ENCODE results near the gene GLRA2.
"Not testable (repeated sequence)": the region's sequence is repeated elsewhere in the genome, so short reads cannot be mapped to it uniquely, and the experiment has no call there.

GLRA2 gene

DNA sequence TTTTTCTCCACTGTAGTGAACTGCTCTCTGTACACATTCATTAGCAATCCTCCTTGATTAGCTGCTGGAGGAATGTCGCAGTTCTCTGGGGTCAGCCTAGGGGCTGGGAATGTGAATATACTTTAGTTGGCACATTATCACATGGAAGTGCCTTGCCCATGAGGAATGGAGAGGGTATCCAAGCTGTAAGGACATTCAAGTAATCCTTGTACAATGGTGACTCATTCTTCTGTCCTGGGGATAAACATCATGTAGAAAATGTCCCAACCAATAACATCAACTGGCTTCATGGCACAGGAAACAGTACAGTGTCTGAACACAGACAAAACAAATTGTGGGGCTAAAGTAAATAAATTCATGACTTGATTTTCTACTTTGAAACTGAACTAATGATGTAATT lies 147.1 kb downstream of the GLRA2 start:
- TF ChIP-seq, protein P1, sequence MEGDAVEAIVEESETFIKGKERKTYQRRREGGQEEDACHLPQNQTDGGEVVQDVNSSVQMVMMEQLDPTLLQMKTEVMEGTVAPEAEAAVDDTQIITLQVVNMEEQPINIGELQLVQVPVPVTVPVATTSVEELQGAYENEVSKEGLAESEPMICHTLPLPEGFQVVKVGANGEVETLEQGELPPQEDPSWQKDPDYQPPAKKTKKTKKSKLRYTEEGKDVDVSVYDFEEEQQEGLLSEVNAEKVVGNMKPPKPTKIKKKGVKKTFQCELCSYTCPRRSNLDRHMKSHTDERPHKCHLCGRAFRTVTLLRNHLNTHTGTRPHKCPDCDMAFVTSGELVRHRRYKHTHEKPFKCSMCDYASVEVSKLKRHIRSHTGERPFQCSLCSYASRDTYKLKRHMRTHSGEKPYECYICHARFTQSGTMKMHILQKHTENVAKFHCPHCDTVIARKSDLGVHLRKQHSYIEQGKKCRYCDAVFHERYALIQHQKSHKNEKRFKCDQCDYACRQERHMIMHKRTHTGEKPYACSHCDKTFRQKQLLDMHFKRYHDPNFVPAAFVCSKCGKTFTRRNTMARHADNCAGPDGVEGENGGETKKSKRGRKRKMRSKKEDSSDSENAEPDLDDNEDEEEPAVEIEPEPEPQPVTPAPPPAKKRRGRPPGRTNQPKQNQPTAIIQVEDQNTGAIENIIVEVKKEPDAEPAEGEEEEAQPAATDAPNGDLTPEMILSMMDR (IDR thresholded peaks at IDR 0.05; ENCODE audit: insufficient read depth, low read length, poor library complexity, severe bottlenecking): no peak
- no peaks in the 10 kb centered on the region for H3K36me3 ChIP-seq (ENCODE audit: control insufficient read depth, insufficient read depth, low read length)
- no peak overlapping the region for H3K4me3 ChIP-seq (replicated peaks; ENCODE audit: low read depth, low read length)
- H3K27me3 ChIP-seq (replicated peaks; ENCODE audit: control insufficient read depth, insufficient read depth, low read length): no peaks in the 10 kb centered on the region
- no peak for DNase-seq (ENCODE audit: extremely low read depth, insufficient read length)

DNA sequence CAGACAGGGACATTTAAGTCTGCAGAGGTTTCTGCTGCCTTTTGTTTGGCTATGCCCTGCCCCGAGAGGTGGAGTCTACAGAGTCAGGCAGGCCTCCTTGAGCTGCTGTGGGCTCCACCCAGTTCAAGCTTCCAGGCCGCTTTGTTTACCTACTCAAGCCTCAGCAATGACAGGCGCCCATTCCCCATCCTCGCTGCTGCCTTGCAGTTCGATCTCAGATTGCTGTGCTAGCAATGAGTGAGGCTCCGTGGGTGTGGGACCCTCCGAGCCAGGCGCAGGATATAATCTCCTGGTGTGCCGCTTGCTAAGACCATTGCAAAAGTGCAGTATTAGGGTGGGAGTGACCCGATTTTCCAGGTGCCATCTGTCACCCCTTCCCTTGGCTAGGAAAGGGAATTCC lies 159.0 kb downstream of the GLRA2 start:
- not testable (repeated sequence) for H3K36me3 ChIP-seq (ENCODE audit: control insufficient read depth, insufficient read depth, low read length); H3K27me3 ChIP-seq (replicated peaks; ENCODE audit: control insufficient read depth, insufficient read depth, low read length); H3K4me3 ChIP-seq (replicated peaks; ENCODE audit: low read depth, low read length); DNase-seq (ENCODE audit: extremely low read depth, insufficient read length)

DNA sequence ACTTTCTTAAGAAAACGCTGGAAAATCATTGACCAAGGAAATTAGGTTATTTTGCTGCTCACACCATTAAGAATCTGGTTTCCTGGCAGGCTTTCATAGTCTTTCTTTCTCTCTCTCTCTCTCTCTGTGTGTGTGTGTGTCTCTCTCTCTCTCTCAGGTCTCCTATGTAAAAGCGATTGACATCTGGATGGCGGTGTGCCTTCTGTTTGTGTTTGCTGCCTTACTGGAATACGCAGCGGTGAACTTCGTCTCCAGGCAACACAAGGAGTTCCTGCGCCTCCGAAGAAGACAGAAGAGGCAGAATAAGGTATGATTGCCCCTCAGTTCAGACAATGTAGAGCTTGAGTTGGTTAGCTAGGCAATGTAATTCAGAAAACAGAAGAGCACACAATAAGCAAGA lies 161.2 kb downstream of the GLRA2 start:
- H3K27me3 ChIP-seq (replicated peaks; ENCODE audit: control insufficient read depth, insufficient read depth, low read length): no peaks in the 10 kb centered on the region
- H3K4me3 ChIP-seq (replicated peaks; ENCODE audit: low read depth, low read length): no peak overlapping the region
- no peaks in the 10 kb centered on the region for H3K36me3 ChIP-seq (ENCODE audit: control insufficient read depth, insufficient read depth, low read length)
- no peak for DNase-seq (ENCODE audit: extremely low read depth, insufficient read length)
- TF ChIP-seq, protein P1 (IDR thresholded peaks at IDR 0.05; ENCODE audit: insufficient read depth, low read length, poor library complexity, severe bottlenecking): no peak

DNA sequence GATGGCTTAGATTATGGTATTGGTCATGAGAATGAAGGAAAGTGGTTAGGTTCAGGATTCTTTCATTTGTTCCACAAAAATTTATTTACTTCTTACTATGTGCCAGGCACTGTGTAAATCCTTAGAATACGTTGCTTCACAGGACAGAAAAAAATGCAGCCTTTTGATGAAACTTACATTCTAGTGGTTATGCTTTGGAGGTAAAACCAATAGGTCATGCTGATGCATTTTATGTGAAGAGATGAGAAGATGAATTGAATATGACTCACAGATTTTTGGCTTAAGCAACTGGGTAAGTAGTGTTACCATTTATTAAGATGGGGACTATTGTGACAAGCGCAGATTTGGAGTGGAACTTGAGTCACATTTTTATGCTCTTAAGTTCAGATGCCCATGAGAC lies 165.3 kb downstream of the GLRA2 start:
- H3K36me3 ChIP-seq (ENCODE audit: control insufficient read depth, insufficient read depth, low read length): no peaks in the 10 kb centered on the region
- no peak overlapping the region for H3K4me3 ChIP-seq (replicated peaks; ENCODE audit: low read depth, low read length)
- no peak for DNase-seq (ENCODE audit: extremely low read depth, insufficient read length)
- no peaks in the 10 kb centered on the region for H3K27me3 ChIP-seq (replicated peaks; ENCODE audit: control insufficient read depth, insufficient read depth, low read length)
- TF ChIP-seq, protein P1 (IDR thresholded peaks at IDR 0.05; ENCODE audit: insufficient read depth, low read length, poor library complexity, severe bottlenecking): no peak

DNA sequence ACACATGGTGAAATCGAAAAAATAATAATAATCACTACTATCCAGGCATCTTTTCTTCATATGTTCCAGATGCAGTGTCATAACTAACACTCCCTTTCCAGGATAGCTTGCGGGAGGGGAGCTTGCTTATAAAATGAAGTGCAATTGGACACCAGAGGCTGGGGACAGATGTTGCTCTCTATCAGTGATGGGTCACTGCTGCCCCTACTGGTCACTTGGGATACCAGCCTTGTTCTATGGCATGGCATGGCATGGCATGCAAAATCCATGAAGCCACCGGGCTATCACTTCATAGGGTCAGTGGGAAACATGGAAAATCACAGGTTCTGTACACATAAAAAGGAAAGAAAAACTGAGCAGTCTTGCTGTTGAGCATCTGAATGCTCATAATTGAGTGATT lies 168.1 kb downstream of the GLRA2 start:
- Histone ChIP-seq H3K36me3 (ENCODE audit: control insufficient read depth, insufficient read depth, low read length) (no peaks in the 10 kb centered on the region), H3K4me3 (replicated peaks; ENCODE audit: low read depth, low read length) (no peak overlapping the region), H3K27me3 (replicated peaks; ENCODE audit: control insufficient read depth, insufficient read depth, low read length) (no peaks in the 10 kb centered on the region)
- TF ChIP-seq, protein P1 (IDR thresholded peaks at IDR 0.05; ENCODE audit: insufficient read depth, low read length, poor library complexity, severe bottlenecking): peak; percentile 76
- DNase-seq (ENCODE audit: extremely low read depth, insufficient read length): no peak

DNA sequence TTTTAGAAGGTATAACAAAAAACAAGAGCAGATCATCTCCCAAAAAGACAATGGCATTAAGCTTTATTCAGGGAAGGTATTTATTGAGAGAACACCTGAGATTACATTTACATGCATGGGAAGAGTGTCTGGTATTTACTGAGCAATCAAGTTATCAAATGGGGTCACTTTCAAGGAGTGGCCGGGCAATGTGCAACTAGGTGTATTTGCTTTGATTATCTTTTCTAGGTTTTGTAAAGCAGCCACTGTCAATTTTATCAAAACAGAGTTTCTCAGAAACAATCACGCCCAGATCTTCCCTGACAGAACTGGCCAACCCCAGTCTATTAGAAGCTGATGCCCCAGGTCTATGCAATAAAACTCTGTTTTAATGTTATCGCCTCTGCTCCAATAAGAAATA lies 169.5 kb downstream of the GLRA2 start:
- no peak for DNase-seq (ENCODE audit: extremely low read depth, insufficient read length)
- Histone ChIP-seq H3K27me3 (replicated peaks; ENCODE audit: control insufficient read depth, insufficient read depth, low read length) (no peaks in the 10 kb centered on the region), H3K4me3 (replicated peaks; ENCODE audit: low read depth, low read length) (no peak overlapping the region), H3K36me3 (ENCODE audit: control insufficient read depth, insufficient read depth, low read length) (no peaks in the 10 kb centered on the region)
- TF ChIP-seq, protein P1 (IDR thresholded peaks at IDR 0.05; ENCODE audit: insufficient read depth, low read length, poor library complexity, severe bottlenecking): no peak
